Neural progenitor cell (in vitro differentiated cells): ENCODE data around the gene DDB1.

Experiments used
- EZH2 ChIP-seq: fragments of 200-600 bp; sonication (generic); IDR thresholded peaks from 2 replicates; pipeline ENCODE4 v1.6.1; 2017; ENCODE audit warnings: antibody characterized with exemption, mild to moderate bottlenecking, moderate library complexity
- EZH2phosphoT487 ChIP-seq: fragments of 200-600 bp; sonication (generic); IDR thresholded peaks from 2 replicates; pipeline ENCODE4 v1.6.1; 2017; ENCODE audit warnings: antibody characterized with exemption
- TF ChIP-seq, protein P1 (sequence below): fragments of 200-600 bp; sonication (generic); IDR thresholded peaks from 2 replicates; pipeline ENCODE4 v1.5.1; 2017; ENCODE audit warnings: antibody characterized with exemption, mild to moderate bottlenecking

DNA sequence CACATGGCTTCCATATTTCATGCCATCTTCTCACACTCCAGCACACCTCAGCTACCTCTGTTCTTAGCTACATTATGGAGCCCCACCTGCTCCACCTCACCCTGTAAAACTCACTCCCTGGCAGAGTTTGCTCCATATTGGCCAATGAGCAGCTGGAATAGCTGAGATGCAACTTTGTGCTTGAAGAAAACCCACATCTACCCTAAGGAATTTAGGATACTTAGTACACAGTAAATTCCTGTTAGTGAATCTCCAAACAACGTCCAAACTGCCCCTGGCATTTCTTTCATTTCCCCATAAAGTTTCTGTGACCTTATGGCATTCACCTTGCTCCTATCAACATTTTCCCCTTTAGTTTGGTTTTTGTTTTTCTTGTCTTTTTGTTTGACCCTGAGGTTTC is 35.6 kb downstream of the DDB1 start:
- TF ChIP-seq, protein P1, sequence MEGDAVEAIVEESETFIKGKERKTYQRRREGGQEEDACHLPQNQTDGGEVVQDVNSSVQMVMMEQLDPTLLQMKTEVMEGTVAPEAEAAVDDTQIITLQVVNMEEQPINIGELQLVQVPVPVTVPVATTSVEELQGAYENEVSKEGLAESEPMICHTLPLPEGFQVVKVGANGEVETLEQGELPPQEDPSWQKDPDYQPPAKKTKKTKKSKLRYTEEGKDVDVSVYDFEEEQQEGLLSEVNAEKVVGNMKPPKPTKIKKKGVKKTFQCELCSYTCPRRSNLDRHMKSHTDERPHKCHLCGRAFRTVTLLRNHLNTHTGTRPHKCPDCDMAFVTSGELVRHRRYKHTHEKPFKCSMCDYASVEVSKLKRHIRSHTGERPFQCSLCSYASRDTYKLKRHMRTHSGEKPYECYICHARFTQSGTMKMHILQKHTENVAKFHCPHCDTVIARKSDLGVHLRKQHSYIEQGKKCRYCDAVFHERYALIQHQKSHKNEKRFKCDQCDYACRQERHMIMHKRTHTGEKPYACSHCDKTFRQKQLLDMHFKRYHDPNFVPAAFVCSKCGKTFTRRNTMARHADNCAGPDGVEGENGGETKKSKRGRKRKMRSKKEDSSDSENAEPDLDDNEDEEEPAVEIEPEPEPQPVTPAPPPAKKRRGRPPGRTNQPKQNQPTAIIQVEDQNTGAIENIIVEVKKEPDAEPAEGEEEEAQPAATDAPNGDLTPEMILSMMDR: no peak
- no peak for TF ChIP-seq EZH2
- no peak for TF ChIP-seq EZH2phosphoT487
